Cardiac fibroblast (primary cell): ENCODE results near the gene IP6K3.
A peak's percentile ranks its signal among the peaks of the same experiment; 100 is the strongest.

Experiments used
- DNase-seq, 2 donors: peaks; one replicate each; pipeline versions ENCODE4 v3.0.0 to v3.0.0-alpha.2; 2010; ENCODE audit warnings: low read depth in 2 of 2
- H3K4me3 ChIP-seq, 2 donors: replicated peaks in 1 of 2; 1 replicate in 1 of 2; 2 replicates in 1 of 2; pipeline ENCODE4 v1.5.1; 2011; ENCODE audit warnings: low read depth in 2 of 2, low read length in 2 of 2, mild to moderate bottlenecking in 2 of 2, moderate library complexity in 1 of 2
- TF ChIP-seq, protein P1 (sequence below): IDR thresholded peaks from one replicate; pipeline ENCODE4 v1.5.1; 2011; ENCODE audit warnings: low read depth, mild to moderate bottlenecking, low read length, inconsistent platforms

IP6K3 gene

GRCh38 chr6:33749401-33749800 lies 2.7 kb upstream of the IP6K3 start:
- H3K4me3 ChIP-seq: no peak overlapping the region
- TF ChIP-seq, protein P1, sequence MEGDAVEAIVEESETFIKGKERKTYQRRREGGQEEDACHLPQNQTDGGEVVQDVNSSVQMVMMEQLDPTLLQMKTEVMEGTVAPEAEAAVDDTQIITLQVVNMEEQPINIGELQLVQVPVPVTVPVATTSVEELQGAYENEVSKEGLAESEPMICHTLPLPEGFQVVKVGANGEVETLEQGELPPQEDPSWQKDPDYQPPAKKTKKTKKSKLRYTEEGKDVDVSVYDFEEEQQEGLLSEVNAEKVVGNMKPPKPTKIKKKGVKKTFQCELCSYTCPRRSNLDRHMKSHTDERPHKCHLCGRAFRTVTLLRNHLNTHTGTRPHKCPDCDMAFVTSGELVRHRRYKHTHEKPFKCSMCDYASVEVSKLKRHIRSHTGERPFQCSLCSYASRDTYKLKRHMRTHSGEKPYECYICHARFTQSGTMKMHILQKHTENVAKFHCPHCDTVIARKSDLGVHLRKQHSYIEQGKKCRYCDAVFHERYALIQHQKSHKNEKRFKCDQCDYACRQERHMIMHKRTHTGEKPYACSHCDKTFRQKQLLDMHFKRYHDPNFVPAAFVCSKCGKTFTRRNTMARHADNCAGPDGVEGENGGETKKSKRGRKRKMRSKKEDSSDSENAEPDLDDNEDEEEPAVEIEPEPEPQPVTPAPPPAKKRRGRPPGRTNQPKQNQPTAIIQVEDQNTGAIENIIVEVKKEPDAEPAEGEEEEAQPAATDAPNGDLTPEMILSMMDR: no peak
- no peak for DNase-seq

GRCh38 chr6:33748841-33749240 lies 2.1 kb upstream of the IP6K3 start:
- TF ChIP-seq, protein P1: no peak
- DNase-seq: no peak
- H3K4me3 ChIP-seq: no peak overlapping the region

GRCh38 chr6:33747823-33748222 lies 1.1 kb upstream of the IP6K3 start:
- no peak for DNase-seq
- H3K4me3 ChIP-seq: no peak overlapping the region
- TF ChIP-seq, protein P1: no peak

GRCh38 chr6:33746036-33746600 lies 587 bp downstream of the IP6K3 start:
- H3K4me3 ChIP-seq: peak overlapping the region; percentile 1 to 21
- TF ChIP-seq, protein P1: peak; percentile 2
- DNase-seq: peak; percentile 57 to 69

DNA sequence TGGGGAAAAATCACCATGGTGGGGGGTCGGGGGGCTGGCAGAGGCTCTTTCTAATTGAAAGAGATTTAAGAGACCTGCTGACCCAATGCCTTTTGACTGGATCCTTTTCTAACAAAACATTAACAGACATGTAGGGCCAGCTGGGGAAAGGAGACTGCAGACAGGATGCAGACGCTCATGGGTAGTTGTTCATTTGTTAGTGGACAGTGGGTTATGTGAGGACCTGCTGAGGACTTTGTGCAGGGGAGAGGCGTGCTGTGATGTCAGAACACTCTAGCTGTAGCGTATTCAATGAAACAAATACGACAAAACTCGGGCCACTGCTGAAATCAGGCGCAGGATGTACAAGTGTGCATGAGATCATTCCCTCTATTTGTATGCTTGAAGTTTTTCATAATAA lies 1.2 kb downstream of the IP6K3 start:
- TF ChIP-seq, protein P1: no peak
- H3K4me3 ChIP-seq: no peak overlapping the region
- DNase-seq: no peak

DNA sequence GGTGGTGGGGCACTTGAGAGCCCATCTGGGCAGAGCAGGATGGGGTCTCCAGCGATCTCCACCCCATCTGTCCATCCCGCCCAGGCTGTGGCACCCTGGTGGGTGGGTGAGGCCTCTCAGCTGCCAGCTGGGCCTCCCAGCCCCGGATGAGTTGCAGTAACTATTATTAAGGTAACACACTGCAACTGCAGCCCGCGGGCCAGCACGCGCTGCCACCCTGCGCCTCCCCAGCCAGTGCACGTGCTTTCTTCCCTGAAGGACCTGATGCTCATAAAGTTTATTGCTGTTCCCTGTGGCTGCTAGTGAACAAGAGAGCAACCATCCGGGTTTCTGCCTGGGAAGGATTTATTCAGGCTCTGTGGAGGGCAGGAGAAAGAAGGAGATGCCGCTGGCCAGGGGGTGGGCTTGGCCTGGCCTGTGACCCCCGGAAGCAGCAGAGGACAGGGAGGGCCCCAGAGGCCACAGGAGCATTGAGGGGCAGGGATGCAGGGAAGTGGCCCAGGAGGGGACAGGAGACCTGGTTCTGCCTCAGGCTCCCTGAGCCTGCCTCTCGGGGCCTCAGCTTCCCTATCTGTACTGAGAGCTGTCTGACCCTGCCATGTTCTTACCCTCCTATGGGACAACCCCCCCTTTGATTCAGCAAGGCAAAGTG lies 1.7 kb downstream of the IP6K3 start:
- no peak for DNase-seq
- H3K4me3 ChIP-seq: no peak overlapping the region
- TF ChIP-seq, protein P1: no peak
